Measurements from ENCODE around the gene CLNK.

The CLNK gene, protein sequence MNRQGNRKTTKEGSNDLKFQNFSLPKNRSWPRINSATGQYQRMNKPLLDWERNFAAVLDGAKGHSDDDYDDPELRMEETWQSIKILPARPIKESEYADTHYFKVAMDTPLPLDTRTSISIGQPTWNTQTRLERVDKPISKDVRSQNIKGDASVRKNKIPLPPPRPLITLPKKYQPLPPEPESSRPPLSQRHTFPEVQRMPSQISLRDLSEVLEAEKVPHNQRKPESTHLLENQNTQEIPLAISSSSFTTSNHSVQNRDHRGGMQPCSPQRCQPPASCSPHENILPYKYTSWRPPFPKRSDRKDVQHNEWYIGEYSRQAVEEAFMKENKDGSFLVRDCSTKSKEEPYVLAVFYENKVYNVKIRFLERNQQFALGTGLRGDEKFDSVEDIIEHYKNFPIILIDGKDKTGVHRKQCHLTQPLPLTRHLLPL

DNA sequence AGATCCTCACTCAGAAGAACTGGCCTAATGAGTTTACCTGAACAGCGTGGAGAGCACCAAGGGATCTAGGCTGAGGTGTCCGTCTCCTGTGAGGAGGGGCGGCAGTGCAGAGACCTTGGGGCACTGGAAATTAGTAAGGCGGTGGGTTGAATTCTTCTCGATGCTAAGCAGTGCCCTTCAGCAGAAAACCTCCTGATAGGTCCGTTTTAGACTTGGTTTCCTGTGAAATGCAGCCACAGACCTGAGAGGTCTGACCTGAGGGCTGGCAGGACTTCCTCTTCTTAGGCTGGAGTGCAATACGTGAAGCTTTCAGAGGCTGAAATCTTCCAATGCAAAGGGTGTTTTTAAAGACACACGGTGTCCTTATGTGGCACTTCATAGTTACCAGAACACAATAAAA, at the start of gene CLNK:
Gene CLNK (minus strand): TSS at position 138 of the 400 bp plus-strand sequence. CDS start 16,899 bp downstream, outside the sequence.
- DNase-seq: no peak

- DNase-seq: no peak
Observed at GRCh38 chr4:10733481-10734062, 49.0 kb upstream of the CLNK start.

DNA sequence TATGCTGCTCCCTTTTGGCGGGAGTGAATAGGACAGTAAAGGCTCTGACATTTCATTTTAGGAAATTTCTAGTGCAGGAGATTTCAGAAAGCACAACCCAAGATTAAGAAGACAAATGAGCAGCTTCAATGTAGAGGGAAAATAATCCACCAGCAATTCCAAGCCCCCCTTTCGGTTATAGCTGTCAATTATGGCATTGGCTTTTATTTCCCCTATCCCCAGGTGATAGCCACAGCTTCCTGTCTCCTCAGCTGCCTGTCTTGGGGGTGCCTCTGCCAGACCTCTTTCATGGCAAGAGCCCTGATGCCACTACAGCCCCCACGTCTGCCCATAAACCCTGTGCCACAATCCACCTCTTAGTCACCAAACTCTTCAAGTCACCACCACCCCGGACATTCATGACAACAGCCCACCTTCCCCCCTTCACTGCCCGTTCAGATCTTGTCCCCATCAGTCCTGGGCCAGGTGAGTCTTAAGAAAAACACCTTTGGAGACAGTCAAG, 48.4 kb upstream of the CLNK start:
- no peak for DNase-seq

GRCh38 chr4:10732235-10732913, 47.8 kb upstream of the CLNK start:
- no peak for DNase-seq

GRCh38 chr4:10731690-10732089, 47.1 kb upstream of the CLNK start:
- no peak for DNase-seq

- no peak for DNase-seq
Observed at GRCh38 chr4:10731162-10731561, 46.6 kb upstream of the CLNK start.

DNA sequence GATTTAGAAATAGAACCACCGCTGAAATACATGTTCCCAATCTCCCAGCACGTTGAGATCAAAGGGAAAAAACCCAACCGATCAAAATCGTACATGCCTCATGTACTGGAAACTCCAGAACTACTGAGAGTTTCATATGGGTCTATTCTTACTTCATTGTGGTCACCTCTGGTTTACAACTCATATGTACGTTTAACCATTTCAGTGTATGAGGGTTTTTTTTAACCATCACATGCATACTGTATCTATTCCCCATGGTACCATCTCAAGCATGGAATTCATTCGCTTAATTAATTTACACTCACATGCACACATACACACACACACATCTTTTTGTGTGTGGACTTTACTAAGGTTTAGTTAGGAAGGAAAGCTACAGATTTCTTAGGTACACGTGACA, 46.0 kb upstream of the CLNK start:
- DNase-seq: no peak

DNA sequence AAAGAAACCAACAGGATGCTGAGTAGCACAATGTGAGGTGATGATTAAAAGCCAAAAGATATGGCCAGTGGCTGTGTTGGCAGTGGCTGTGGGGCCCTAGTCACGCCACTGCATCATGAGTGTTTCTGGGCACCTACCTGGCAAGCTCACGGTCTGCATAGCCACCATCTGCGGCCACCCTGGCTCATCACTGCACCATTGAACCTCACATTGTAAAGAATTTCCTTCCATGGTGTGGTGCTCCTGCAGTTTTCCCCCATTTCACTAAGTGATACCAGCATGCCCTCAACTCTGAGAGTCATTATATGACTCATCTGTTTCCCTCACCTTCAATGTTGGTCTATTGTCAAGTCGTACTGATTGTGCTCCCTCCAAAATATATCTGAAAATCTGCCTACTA, 45.5 kb upstream of the CLNK start:
- DNase-seq: no peak

DNA sequence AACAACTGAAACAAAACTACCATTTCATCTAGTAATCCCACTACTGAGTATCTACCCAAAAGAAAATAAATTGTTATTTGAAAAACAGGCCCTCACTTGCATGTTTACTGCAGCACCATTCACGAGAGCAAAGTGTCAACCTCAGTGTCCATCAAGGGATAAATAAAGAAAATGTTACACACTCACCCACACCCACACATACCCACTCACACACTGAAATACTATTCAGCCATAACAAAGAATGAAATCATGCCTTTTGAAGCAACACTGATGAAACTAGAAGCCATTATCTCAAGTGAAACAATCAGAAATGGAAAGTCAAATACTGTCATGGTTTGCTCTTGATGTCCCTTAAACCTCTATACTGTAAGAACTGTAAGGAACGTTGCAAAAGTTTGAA, 44.8 kb upstream of the CLNK start:
- no peak for DNase-seq

- DNase-seq: no peak
Observed at GRCh38 chr4:10728016-10728415, 43.4 kb upstream of the CLNK start.

DNA sequence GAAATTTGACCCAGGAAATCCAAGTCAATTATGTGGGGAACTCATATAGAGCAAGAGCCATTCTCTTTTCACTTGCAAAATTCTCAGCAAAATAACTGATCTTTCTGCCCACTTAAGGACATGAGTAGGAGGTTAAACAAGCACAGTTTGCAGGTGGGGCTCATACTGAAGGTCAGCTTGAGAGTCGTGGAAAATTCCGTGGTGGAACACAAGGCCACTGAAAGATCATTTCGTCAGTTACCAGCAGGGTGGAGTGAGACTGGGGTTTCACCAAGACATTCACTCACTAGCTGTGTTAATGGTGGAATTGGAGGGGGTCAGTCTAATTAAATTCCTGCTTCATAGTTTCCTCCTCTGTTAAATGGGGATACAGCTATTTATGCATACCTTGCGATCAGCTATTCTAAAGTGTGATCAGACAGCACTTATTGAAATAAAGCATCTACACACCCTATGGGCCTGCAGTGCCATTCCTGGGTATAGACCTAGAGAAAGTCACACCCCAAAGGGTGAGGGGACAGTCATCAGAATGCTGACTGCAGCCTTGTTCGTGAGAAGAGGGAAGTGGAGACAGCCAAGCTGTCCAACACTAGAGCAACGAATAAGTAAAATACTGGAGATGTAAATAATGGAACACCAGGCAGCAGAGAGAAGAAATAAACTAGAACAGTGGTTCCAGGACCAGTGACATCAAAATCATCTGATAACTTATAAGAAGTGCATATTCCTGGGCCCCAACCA, 42.7 kb upstream of the CLNK start:
- no peak for DNase-seq

GRCh38 chr4:10722957-10723356, 38.4 kb upstream of the CLNK start:
- DNase-seq: no peak

DNA sequence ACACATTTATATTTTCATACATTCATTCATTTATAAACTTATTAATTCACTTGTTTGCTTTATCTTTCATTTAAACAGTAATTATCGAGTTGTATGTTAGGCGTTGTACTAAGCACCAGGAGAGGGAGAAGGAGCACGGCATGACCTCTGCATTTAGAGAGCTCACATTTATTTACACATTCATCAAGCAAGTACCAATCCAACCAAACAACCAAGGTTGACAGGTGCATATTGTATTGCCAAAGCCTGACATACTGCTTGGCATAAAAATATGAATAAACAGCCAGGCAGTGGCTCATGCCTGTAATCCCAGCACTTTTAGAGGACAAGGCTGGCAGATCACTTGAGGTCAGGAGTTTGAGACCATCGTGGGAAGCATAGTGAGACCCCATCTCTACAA, 37.0 kb upstream of the CLNK start:
- no peak for DNase-seq

DNA sequence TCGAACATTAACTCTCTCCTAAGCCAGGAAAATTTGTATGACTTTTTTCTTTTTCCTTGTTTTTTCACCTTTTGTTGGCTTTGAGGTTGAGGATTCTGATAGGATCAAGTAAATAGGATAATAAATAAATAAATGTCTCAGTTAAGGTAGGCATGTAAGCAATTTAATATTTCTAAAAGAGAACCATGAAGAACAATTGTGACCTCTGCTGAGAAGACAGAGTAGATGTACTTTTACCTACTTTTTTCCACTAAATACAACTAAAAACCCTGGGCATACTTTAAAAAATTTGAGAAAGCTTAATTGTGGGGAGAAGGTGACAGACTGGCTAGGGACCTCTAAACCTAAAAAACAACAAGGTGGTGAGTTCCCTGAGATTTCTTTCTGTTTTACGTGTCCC, 31.6 kb upstream of the CLNK start:
- DNase-seq: no peak

- DNase-seq: no peak
Observed at GRCh38 chr4:10715696-10716095, 31.1 kb upstream of the CLNK start.

GRCh38 chr4:10715135-10715534, 30.6 kb upstream of the CLNK start:
- DNase-seq: no peak

DNA sequence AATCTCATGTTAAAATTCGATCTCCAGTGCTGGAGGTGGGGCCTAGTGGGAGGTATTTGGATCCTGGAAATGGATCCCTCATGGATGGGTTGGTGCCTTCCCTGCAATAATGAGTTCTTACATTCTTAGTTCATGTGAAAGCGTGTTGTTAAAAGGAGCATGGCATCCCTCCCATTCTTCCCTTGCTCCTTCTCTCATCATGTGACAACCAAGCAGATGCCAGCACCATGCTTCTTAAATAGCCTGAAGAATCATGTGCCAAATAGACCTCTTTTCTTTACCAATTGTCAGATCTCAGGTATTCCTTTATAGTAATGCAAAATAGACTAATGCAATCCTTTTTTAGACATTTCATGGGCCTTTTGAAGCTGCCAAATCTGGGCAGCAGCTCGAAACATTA, 29.0 kb upstream of the CLNK start:
- DNase-seq: no peak

DNA sequence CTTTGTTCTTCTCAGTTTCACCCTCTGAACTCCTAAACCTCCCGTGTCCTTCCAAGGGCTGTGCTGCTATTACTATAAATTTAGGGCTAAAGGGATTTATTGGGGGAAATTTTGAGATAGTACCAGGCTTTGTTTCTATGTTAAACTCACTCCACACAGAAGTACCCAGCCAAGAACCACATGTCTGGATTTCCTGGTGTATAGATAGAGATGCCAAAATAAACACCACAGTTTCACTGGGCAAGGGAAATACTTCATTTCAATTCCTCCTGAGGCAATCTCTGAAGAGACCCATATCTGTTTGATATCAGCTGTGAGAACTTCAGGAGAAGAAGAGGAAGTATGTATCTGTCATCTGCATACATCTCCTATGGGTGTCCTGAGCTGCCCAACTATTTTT, 21.7 kb upstream of the CLNK start:
- DNase-seq: no peak

GRCh38 chr4:10704430-10704810, 19.9 kb upstream of the CLNK start:
- DNase-seq: no peak

DNA sequence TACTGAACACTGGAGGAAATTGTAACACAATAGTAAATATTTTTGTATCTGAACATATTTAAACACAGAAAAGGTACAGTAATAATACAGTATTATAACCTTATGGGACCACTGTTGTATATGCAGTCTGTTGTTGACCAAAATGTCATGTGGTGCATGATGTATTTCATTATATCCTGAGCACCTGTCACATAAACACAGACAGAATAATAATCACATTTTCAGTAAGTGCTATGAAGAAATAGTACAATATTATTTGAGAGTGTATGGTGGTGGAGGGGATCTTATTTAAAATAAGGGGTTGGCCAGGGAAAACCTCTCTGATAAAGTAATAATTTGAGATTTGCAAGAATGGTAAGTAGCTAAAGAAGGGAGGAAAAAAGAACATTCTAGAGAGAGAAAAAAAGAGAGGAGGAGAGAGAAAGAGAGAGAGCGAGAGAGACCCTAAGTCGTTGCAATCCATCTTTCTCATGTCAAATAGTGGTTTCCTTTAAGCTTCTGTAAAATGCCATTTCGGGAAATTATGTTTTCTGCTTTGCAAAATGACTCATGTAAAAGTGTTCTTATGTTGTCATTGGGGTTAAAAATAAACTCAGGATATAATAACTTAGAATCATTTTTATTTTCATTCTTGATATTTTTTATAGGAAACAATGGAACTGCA, 19.3 kb upstream of the CLNK start:
- no peak for DNase-seq

DNA sequence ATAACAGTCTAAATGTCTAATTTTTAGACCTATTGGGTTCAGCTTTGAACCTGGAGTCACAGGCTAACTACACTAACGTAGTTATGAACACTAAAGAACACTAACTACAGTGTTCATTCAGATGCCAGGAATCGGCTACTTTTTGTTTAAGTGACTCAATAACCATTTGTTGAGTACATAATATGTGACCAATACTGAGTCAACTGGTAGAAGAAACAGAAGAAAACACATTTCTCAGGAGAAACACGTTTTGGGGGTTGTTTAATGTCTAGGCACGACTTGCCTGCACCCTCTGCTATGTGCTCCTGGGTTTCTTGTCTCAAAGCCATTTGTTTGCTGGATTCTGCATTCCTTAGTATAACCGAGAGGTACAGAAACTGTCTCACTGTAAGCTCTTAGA, 18.6 kb upstream of the CLNK start:
- DNase-seq: no peak

- DNase-seq: no peak
Observed at GRCh38 chr4:10701702-10702460, 17.3 kb upstream of the CLNK start.
